Neutrophil (primary cell): ENCODE results near the gene AHCYL1.

ENCODE experiments used
- H3K27ac ChIP-seq: fragments of 200-600 bp; sonication (generic); 2 replicates; pipeline ENCODE4 v1.5.1; 2016; ENCODE audit warnings: mild to moderate bottlenecking, moderate library complexity
- H3K27me3 ChIP-seq: fragments of 200-600 bp; sonication (generic); 2 replicates; pipeline ENCODE4 v1.6.0; 2016; ENCODE audit warnings: mild to moderate bottlenecking
- H3K36me3 ChIP-seq: fragments of 200-600 bp; sonication (generic); 2 replicates; pipeline ENCODE4 v1.5.1; 2017
- H3K4me1 ChIP-seq, 2 experiments: fragments of 200-600 bp in 1 of 2; sonication (generic) in 1 of 2; 1 replicate in 1 of 2; 2 replicates in 1 of 2; pipeline versions ENCODE4 v1.5.1 to v1.6.1; 2013 to 2016; ENCODE audit warnings: low read depth in 1 of 2, low read length in 1 of 2, mild to moderate bottlenecking in 1 of 2, moderate library complexity in 1 of 2; ENCODE audit not compliant: control insufficient read depth in 1 of 2, insufficient read depth in 1 of 2
- H3K4me3 ChIP-seq, 2 experiments: fragments of 200-600 bp in 1 of 2; sonication (generic) in 1 of 2; 1 replicate in 1 of 2; 2 replicates in 1 of 2; pipeline ENCODE4 v1.5.1; 2013 to 2016; ENCODE audit warnings: low read depth in 1 of 2, low read length in 1 of 2, mild to moderate bottlenecking in 1 of 2, moderate library complexity in 1 of 2
- H3K9me3 ChIP-seq: fragments of 200-600 bp; sonication (generic); 2 replicates; pipeline ENCODE4 v1.5.1; 2016
- CTCF ChIP-seq: fragments of 200-600 bp; sonication (generic); IDR thresholded peaks from 2 replicates; pipeline ENCODE4 v1.5.1; 2016; ENCODE audit warnings: antibody characterized with exemption

Gene AHCYL1

GRCh38 chr1:109944541-109944940 is 40.0 kb upstream of the AHCYL1 start:
- H3K36me3 ChIP-seq = no peaks in the 10 kb centered on the region
- H3K27ac ChIP-seq = no peak overlapping the region
- no peaks in the 10 kb centered on the region for H3K27me3 ChIP-seq
- no peaks in the 10 kb centered on the region for H3K9me3 ChIP-seq
- peaks cover 0 to 3% of the 10 kb centered on the region in 2 experiments for H3K4me1 ChIP-seq
- no peak for TF ChIP-seq CTCF
- H3K4me3 ChIP-seq = no peak overlapping the region

GRCh38 chr1:109946511-109946910 is 38.1 kb upstream of the AHCYL1 start:
- H3K27ac ChIP-seq = no peak overlapping the region
- no peaks in the 10 kb centered on the region for H3K36me3 ChIP-seq
- H3K27me3 ChIP-seq = no peaks in the 10 kb centered on the region
- TF ChIP-seq CTCF = no peak
- no peaks in the 10 kb centered on the region for H3K9me3 ChIP-seq
- H3K4me3 ChIP-seq = no peak overlapping the region
- peaks cover 0 to 3% of the 10 kb centered on the region in 2 experiments for H3K4me1 ChIP-seq

- TF ChIP-seq CTCF = no peak
- H3K27me3 ChIP-seq = no peaks in the 10 kb centered on the region
- no peak overlapping the region for H3K4me3 ChIP-seq
- no peaks in the 10 kb centered on the region for H3K36me3 ChIP-seq
- H3K27ac ChIP-seq = no peak overlapping the region
- H3K4me1 ChIP-seq = peaks cover 0 to 3% of the 10 kb centered on the region in 2 experiments
- no peaks in the 10 kb centered on the region for H3K9me3 ChIP-seq
These were observed 36.8 kb upstream of the AHCYL1 start for GRCh38 chr1:109947582-109948284.

- H3K4me1 ChIP-seq = peaks cover 0 to 3% of the 10 kb centered on the region in 2 experiments
- TF ChIP-seq CTCF = no peak
These were observed 36.3 kb upstream of the AHCYL1 start for GRCh38 chr1:109948285-109948630.

GRCh38 chr1:109950038-109950437 is 34.5 kb upstream of the AHCYL1 start:
- H3K9me3 ChIP-seq = no peaks in the 10 kb centered on the region
- H3K27ac ChIP-seq = no peak overlapping the region
- no peaks in the 10 kb centered on the region for H3K4me1 ChIP-seq
- H3K27me3 ChIP-seq = no peaks in the 10 kb centered on the region
- no peaks in the 10 kb centered on the region for H3K36me3 ChIP-seq
- H3K4me3 ChIP-seq = no peak overlapping the region
- no peak for TF ChIP-seq CTCF

More at GRCh38 chr1:109948285-109948630, 36.3 kb upstream of the AHCYL1 start:
- H3K9me3 ChIP-seq = no peaks in the 10 kb centered on the region
- H3K4me3 ChIP-seq = no peak overlapping the region
- H3K27me3 ChIP-seq = no peaks in the 10 kb centered on the region
- no peaks in the 10 kb centered on the region for H3K36me3 ChIP-seq
- H3K27ac ChIP-seq = no peak overlapping the region
